Fibroblast of peridontal ligament (primary cell): Measurements from ENCODE around the gene AP1M1.
"Not testable (repeated sequence)": the region's sequence is repeated elsewhere in the genome, so short reads cannot be mapped to it uniquely, and the experiment has no call there.

Experiments used
- DNase-seq: peaks from one replicate; pipeline ENCODE4 v3.0.0-alpha.2; 2010; ENCODE audit errors: extremely low read depth

Gene AP1M1

GRCh38 chr19:16261584-16262368 lies 64.1 kb downstream of the AP1M1 start:
- no peak for DNase-seq

- DNase-seq, result no peak
Measured at GRCh38 chr19:16262618-16263017, 64.9 kb downstream of the AP1M1 start.

GRCh38 chr19:16263141-16263761 lies 65.5 kb downstream of the AP1M1 start:
- no peak for DNase-seq

GRCh38 chr19:16265205-16265604 lies 67.5 kb downstream of the AP1M1 start:
- DNase-seq, result no peak

- DNase-seq, result no peak
Measured at GRCh38 chr19:16265890-16266585, 68.3 kb downstream of the AP1M1 start.

GRCh38 chr19:16266586-16266942 lies 68.9 kb downstream of the AP1M1 start:
- no peak for DNase-seq

GRCh38 chr19:16268676-16269319 lies 71.1 kb downstream of the AP1M1 start:
- DNase-seq, result no peak

- DNase-seq, result peak; percentile 41
Measured at GRCh38 chr19:16272945-16273344, 75.2 kb downstream of the AP1M1 start.

- no peak for DNase-seq
Measured at GRCh38 chr19:16274447-16274846, 76.7 kb downstream of the AP1M1 start.

- no peak for DNase-seq
Measured at GRCh38 chr19:16280306-16280705, 82.6 kb downstream of the AP1M1 start.

- DNase-seq, result no peak
Measured at GRCh38 chr19:16281743-16282142, 84.0 kb downstream of the AP1M1 start.

GRCh38 chr19:16283210-16284061 lies 85.7 kb downstream of the AP1M1 start:
- peak; percentile 54 for DNase-seq

GRCh38 chr19:16284505-16284904 lies 86.8 kb downstream of the AP1M1 start:
- DNase-seq, result no peak

GRCh38 chr19:16285079-16285478 lies 87.4 kb downstream of the AP1M1 start:
- not testable (repeated sequence) for DNase-seq

- DNase-seq, result peak; percentile 51
Measured at GRCh38 chr19:16285769-16286498, 88.2 kb downstream of the AP1M1 start.

- DNase-seq, result no peak
Measured at GRCh38 chr19:16288544-16288943, 90.8 kb downstream of the AP1M1 start.

- DNase-seq, result no peak
Measured at GRCh38 chr19:16289594-16289993, 91.9 kb downstream of the AP1M1 start.

GRCh38 chr19:16290692-16291091 lies 93.0 kb downstream of the AP1M1 start:
- no peak for DNase-seq

GRCh38 chr19:16293118-16294091 lies 95.7 kb downstream of the AP1M1 start:
- DNase-seq, result peak; percentile 98

- no peak for DNase-seq
Measured at GRCh38 chr19:16295057-16295456, 97.3 kb downstream of the AP1M1 start.
